GM23338 (cell line): ENCODE measurements around the gene CNGA4. TPM values are rescaled to one million over a fixed set of nuclear protein-coding genes. Genes with fewer than 3 reads are reported as not detected.

Source experiments
- ATAC-seq: fragments of 200-7000 bp; cut with Tn5 transposase; 3 replicates; pipeline ENCODE4 v1.9.1; 2020
- DNase-seq: peaks from one replicate; pipeline ENCODE4 v3.0.0-alpha.2; 2015; ENCODE audit warnings: low spot score
- H2AFZ ChIP-seq: fragments of 200-600 bp; sonication (generic); 2 replicates; pipeline ENCODE4 v1.8.0; 2016; ENCODE audit warnings: antibody characterized with exemption, mild to moderate bottlenecking, moderate library complexity
- H3F3A ChIP-seq: fragments of 200-600 bp; sonication (generic); replicated peaks from 2 replicates; pipeline ENCODE4 v1.8.0; 2017; ENCODE audit warnings: antibody characterized with exemption, mixed run types, low read depth
- H3K27ac ChIP-seq: fragments of 200-600 bp; sonication (generic); 2 replicates; pipeline ENCODE4 v1.6.1; 2016; ENCODE audit warnings: low read depth
- H3K27me3 ChIP-seq: fragments of 200-600 bp; sonication (generic); 2 replicates; pipeline ENCODE4 v1.8.0; 2016; ENCODE audit warnings: mild to moderate bottlenecking, mixed run types, moderate library complexity; ENCODE audit not compliant: insufficient read depth
- H3K36me3 ChIP-seq: fragments of 200-600 bp; sonication (generic); 2 replicates; pipeline ENCODE4 v1.8.0; 2016; ENCODE audit warnings: mild to moderate bottlenecking; ENCODE audit not compliant: insufficient read depth
- H3K4me1 ChIP-seq: fragments of 200-600 bp; sonication (generic); 2 replicates; pipeline ENCODE4 v1.8.0; 2016; ENCODE audit warnings: mild to moderate bottlenecking, moderate library complexity; ENCODE audit not compliant: insufficient read depth
- H3K4me2 ChIP-seq: fragments of 200-600 bp; sonication (generic); 2 replicates; pipeline ENCODE4 v1.7.1; 2017; ENCODE audit warnings: mixed run types
- H3K4me3 ChIP-seq: fragments of 200-600 bp; sonication (generic); 2 replicates; pipeline ENCODE4 v1.6.1; 2016; ENCODE audit warnings: mixed run types
- H3K79me2 ChIP-seq: fragments of 200-600 bp; sonication (generic); replicated peaks from 2 replicates; pipeline ENCODE4 v1.8.0; 2017; ENCODE audit warnings: mild to moderate bottlenecking; ENCODE audit not compliant: insufficient read depth
- H3K9me2 ChIP-seq: fragments of 200-600 bp; sonication (generic); 2 replicates; pipeline ENCODE4 v1.8.0; 2017; ENCODE audit not compliant: insufficient read depth
- H4K20me1 ChIP-seq: fragments of 200-600 bp; sonication (generic); replicated peaks from 2 replicates; pipeline ENCODE4 v1.8.0; 2017; ENCODE audit warnings: mild to moderate bottlenecking; ENCODE audit not compliant: insufficient read depth
- H3K27ac Mint-ChIP-seq: 2 replicates; pipeline ENCODE4 v1.8.0; 2020; ENCODE audit warnings: inconsistent platforms, mild to moderate bottlenecking, moderate library complexity, mixed read lengths
- H3K27me3 Mint-ChIP-seq: 3 replicates; pipeline ENCODE4 v1.8.0; 2022; ENCODE audit warnings: low read depth, mild to moderate bottlenecking, moderate library complexity, mixed read lengths, inconsistent platforms; ENCODE audit not compliant: insufficient read depth, poor library complexity
- H3K36me3 Mint-ChIP-seq: 3 replicates; pipeline ENCODE4 v1.8.0; 2021; ENCODE audit warnings: low read depth, mild to moderate bottlenecking, inconsistent platforms, moderate library complexity, mixed read lengths
- H3K4me1 Mint-ChIP-seq: 3 replicates; pipeline ENCODE4 v1.8.0; 2020; ENCODE audit warnings: mild to moderate bottlenecking, inconsistent platforms, mixed read lengths
- H3K4me3 Mint-ChIP-seq: 3 replicates; pipeline ENCODE4 v1.8.0; 2021; ENCODE audit warnings: moderate library complexity, mild to moderate bottlenecking, inconsistent platforms, mixed read lengths
- H3K9me3 Mint-ChIP-seq: 3 replicates; pipeline ENCODE4 v1.8.0; 2020; ENCODE audit warnings: moderate library complexity, mild to moderate bottlenecking, inconsistent platforms, mixed read lengths
- EZH2 ChIP-seq: fragments of 200-600 bp; sonication (generic); IDR thresholded peaks from one replicate; pipeline ENCODE4 v1.8.0; 2017; ENCODE audit warnings: antibody characterized with exemption, mild to moderate bottlenecking, low read depth; ENCODE audit not compliant: unreplicated experiment
- JUNB ChIP-seq: IDR thresholded peaks from one replicate; pipeline ENCODE4 v1.6.1; 2016; ENCODE audit warnings: antibody characterized with exemption; ENCODE audit not compliant: unreplicated experiment
- NANOG ChIP-seq: IDR thresholded peaks from 2 replicates; pipeline ENCODE4 v1.6.1; 2016; ENCODE audit warnings: antibody characterized with exemption, borderline replicate concordance
- STAT1 ChIP-seq: IDR thresholded peaks from one replicate; pipeline ENCODE4 v1.6.1; 2016; ENCODE audit warnings: antibody characterized with exemption; ENCODE audit not compliant: unreplicated experiment
- long read RNA-seq: library from polyadenylated mRNA; unstranded; transcript quantifications from one replicate; pipeline ENCODE4 v2.0.0, GENCODE V29; 2020; ENCODE audit not compliant: unreplicated experiment
- polyA plus RNA-seq: library from polyadenylated mRNA; unstranded; fragments of >200 nt; fragmentation: Nextera tagmentation; extraction: Ambion mirVana; gene quantifications from 2 replicates; pipeline ENCODE4 v1.2.1, GENCODE V29; 2016
- total RNA-seq: library from RNA; depleted of rRNA; stranded (reverse); fragments of >200 nt; shearing (Covaris generic); gene quantifications from 2 replicates; pipeline ENCODE4 v1.2.3, GENCODE V29; 2014; rRNA removed
- TF ChIP-seq, protein P1 (sequence below), 2 experiments: fragments of 200-600 bp in 1 of 2; sonication (generic) in 1 of 2; conservative IDR thresholded peaks; 2 replicates each; pipeline versions ENCODE4 v1.5.1 to v1.6.1; 2016 to 2017; ENCODE audit warnings: antibody characterized with exemption in 2 of 2, low read depth in 2 of 2, mild to moderate bottlenecking in 2 of 2, moderate library complexity in 1 of 2
- TF ChIP-seq, protein P2 (sequence below): IDR thresholded peaks from one replicate; pipeline ENCODE4 v1.6.1; 2018; ENCODE audit warnings: antibody characterized with exemption; ENCODE audit not compliant: unreplicated experiment
- TF ChIP-seq, protein P3 (sequence below): fragments of 250-450 bp; sonication (Bioruptor Pico); IDR thresholded peaks from 2 replicates; pipeline ENCODE4 v1.5.0; 2020; ENCODE audit warnings: mild to moderate bottlenecking, moderate library complexity
- TF ChIP-seq, protein P4 (sequence below): IDR thresholded peaks from 2 replicates; pipeline ENCODE4 v1.6.1; 2016; ENCODE audit warnings: antibody characterized with exemption

CNGA4 gene, protein sequence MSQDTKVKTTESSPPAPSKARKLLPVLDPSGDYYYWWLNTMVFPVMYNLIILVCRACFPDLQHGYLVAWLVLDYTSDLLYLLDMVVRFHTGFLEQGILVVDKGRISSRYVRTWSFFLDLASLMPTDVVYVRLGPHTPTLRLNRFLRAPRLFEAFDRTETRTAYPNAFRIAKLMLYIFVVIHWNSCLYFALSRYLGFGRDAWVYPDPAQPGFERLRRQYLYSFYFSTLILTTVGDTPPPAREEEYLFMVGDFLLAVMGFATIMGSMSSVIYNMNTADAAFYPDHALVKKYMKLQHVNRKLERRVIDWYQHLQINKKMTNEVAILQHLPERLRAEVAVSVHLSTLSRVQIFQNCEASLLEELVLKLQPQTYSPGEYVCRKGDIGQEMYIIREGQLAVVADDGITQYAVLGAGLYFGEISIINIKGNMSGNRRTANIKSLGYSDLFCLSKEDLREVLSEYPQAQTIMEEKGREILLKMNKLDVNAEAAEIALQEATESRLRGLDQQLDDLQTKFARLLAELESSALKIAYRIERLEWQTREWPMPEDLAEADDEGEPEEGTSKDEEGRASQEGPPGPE
- total RNA-seq (not detected in 2 replicates), polyA plus RNA-seq (0.15 TPM in 1 of 2 replicates, not detected in the other)
- long read RNA-seq, result 0 reads

DNA sequence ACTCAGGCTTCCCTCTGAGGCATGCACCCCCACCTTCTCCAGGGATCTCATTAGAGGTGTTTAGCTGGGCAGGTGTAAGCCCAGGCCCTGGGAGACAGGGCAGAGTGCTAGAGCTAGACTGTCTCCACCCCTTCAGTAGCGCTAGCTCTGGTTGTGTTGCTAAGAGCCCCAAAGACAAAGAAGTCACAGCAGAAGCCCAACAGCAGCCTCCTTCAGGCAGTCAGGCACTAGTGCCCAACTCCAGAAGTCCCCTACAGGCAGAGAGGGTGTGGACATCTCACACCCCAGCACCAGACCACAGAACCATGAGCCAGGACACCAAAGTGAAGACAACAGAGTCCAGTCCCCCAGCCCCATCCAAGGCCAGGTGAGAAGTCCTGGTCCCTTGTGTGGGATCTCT is at the start of gene CNGA4:
Gene CNGA4 (plus strand): TSS at position 188 of the 400 bp plus-strand sequence. CDS start 118 bp downstream, at position 306.
- H3K27ac Mint-ChIP-seq, result no peak within 1 kb of the TSS

More for the DNA sequence above, at the start of gene CNGA4:
- peaks cover 7% of the 10 kb centered on the region for H3K27me3 Mint-ChIP-seq
- H3K36me3 ChIP-seq, result no peaks in the 10 kb centered on the region
- H4K20me1 ChIP-seq, result peaks cover under 1% of the 10 kb centered on the region; the same call in 1 of the 2 replicates
- no peaks in the 10 kb centered on the region for H3K27me3 ChIP-seq
- TF ChIP-seq STAT1 (no peak), NANOG (no peak), JUNB (no peak), EZH2 (no peak)
- TF ChIP-seq, protein P1, sequence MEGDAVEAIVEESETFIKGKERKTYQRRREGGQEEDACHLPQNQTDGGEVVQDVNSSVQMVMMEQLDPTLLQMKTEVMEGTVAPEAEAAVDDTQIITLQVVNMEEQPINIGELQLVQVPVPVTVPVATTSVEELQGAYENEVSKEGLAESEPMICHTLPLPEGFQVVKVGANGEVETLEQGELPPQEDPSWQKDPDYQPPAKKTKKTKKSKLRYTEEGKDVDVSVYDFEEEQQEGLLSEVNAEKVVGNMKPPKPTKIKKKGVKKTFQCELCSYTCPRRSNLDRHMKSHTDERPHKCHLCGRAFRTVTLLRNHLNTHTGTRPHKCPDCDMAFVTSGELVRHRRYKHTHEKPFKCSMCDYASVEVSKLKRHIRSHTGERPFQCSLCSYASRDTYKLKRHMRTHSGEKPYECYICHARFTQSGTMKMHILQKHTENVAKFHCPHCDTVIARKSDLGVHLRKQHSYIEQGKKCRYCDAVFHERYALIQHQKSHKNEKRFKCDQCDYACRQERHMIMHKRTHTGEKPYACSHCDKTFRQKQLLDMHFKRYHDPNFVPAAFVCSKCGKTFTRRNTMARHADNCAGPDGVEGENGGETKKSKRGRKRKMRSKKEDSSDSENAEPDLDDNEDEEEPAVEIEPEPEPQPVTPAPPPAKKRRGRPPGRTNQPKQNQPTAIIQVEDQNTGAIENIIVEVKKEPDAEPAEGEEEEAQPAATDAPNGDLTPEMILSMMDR (conservative IDR thresholded peaks at IDR 0.05; ENCODE audit: low read depth in 2 of 2), result no peak
- TF ChIP-seq, protein P2, sequence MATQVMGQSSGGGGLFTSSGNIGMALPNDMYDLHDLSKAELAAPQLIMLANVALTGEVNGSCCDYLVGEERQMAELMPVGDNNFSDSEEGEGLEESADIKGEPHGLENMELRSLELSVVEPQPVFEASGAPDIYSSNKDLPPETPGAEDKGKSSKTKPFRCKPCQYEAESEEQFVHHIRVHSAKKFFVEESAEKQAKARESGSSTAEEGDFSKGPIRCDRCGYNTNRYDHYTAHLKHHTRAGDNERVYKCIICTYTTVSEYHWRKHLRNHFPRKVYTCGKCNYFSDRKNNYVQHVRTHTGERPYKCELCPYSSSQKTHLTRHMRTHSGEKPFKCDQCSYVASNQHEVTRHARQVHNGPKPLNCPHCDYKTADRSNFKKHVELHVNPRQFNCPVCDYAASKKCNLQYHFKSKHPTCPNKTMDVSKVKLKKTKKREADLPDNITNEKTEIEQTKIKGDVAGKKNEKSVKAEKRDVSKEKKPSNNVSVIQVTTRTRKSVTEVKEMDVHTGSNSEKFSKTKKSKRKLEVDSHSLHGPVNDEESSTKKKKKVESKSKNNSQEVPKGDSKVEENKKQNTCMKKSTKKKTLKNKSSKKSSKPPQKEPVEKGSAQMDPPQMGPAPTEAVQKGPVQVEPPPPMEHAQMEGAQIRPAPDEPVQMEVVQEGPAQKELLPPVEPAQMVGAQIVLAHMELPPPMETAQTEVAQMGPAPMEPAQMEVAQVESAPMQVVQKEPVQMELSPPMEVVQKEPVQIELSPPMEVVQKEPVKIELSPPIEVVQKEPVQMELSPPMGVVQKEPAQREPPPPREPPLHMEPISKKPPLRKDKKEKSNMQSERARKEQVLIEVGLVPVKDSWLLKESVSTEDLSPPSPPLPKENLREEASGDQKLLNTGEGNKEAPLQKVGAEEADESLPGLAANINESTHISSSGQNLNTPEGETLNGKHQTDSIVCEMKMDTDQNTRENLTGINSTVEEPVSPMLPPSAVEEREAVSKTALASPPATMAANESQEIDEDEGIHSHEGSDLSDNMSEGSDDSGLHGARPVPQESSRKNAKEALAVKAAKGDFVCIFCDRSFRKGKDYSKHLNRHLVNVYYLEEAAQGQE, result no peak
- TF ChIP-seq, protein P3, sequence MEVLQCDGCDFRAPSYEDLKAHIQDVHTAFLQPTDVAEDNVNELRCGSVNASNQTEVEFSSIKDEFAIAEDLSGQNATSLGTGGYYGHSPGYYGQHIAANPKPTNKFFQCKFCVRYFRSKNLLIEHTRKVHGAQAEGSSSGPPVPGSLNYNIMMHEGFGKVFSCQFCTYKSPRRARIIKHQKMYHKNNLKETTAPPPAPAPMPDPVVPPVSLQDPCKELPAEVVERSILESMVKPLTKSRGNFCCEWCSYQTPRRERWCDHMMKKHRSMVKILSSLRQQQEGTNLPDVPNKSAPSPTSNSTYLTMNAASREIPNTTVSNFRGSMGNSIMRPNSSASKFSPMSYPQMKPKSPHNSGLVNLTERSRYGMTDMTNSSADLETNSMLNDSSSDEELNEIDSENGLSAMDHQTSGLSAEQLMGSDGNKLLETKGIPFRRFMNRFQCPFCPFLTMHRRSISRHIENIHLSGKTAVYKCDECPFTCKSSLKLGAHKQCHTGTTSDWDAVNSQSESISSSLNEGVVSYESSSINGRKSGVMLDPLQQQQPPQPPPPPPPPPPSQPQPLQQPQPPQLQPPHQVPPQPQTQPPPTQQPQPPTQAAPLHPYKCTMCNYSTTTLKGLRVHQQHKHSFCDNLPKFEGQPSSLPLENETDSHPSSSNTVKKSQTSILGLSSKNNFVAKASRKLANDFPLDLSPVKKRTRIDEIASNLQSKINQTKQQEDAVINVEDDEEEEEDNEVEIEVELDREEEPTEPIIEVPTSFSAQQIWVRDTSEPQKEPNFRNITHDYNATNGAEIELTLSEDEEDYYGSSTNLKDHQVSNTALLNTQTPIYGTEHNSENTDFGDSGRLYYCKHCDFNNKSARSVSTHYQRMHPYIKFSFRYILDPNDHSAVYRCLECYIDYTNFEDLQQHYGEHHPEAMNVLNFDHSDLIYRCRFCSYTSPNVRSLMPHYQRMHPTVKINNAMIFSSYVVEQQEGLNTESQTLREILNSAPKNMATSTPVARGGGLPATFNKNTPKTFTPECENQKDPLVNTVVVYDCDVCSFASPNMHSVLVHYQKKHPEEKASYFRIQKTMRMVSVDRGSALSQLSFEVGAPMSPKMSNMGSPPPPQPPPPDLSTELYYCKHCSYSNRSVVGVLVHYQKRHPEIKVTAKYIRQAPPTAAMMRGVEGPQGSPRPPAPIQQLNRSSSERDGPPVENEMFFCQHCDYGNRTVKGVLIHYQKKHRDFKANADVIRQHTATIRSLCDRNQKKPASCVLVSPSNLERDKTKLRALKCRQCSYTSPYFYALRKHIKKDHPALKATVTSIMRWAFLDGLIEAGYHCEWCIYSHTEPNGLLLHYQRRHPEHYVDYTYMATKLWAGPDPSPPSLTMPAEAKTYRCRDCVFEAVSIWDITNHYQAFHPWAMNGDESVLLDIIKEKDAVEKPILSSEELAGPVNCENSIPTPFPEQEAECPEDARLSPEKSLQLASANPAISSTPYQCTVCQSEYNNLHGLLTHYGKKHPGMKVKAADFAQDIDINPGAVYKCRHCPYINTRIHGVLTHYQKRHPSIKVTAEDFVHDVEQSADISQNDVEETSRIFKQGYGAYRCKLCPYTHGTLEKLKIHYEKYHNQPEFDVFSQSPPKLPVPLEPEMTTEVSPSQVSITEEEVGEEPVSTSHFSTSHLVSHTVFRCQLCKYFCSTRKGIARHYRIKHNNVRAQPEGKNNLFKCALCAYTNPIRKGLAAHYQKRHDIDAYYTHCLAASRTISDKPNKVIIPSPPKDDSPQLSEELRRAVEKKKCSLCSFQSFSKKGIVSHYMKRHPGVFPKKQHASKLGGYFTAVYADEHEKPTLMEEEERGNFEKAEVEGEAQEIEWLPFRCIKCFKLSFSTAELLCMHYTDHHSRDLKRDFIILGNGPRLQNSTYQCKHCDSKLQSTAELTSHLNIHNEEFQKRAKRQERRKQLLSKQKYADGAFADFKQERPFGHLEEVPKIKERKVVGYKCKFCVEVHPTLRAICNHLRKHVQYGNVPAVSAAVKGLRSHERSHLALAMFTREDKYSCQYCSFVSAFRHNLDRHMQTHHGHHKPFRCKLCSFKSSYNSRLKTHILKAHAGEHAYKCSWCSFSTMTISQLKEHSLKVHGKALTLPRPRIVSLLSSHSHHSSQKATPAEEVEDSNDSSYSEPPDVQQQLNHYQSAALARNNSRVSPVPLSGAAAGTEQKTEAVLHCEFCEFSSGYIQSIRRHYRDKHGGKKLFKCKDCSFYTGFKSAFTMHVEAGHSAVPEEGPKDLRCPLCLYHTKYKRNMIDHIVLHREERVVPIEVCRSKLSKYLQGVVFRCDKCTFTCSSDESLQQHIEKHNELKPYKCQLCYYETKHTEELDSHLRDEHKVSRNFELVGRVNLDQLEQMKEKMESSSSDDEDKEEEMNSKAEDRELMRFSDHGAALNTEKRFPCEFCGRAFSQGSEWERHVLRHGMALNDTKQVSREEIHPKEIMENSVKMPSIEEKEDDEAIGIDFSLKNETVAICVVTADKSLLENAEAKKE, result no peak
- TF ChIP-seq, protein P4, sequence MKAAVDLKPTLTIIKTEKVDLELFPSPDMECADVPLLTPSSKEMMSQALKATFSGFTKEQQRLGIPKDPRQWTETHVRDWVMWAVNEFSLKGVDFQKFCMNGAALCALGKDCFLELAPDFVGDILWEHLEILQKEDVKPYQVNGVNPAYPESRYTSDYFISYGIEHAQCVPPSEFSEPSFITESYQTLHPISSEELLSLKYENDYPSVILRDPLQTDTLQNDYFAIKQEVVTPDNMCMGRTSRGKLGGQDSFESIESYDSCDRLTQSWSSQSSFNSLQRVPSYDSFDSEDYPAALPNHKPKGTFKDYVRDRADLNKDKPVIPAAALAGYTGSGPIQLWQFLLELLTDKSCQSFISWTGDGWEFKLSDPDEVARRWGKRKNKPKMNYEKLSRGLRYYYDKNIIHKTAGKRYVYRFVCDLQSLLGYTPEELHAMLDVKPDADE, result no peak
- H3K4me1 ChIP-seq, result no peaks in the 10 kb centered on the region
- no peaks in the 10 kb centered on the region for H3K36me3 Mint-ChIP-seq
- no peak within 1 kb of the TSS for H3K27ac ChIP-seq
- H3K4me2 ChIP-seq, result no peak within 1 kb of the TSS
- H3F3A ChIP-seq, result no peaks in the 10 kb centered on the region
- peaks cover 16% of the 10 kb centered on the region for H3K4me1 Mint-ChIP-seq
- no peaks in the 10 kb centered on the region for H3K9me2 ChIP-seq
- no peak within 1 kb of the TSS for H3K4me3 ChIP-seq
- H3K4me3 Mint-ChIP-seq, result no peak within 1 kb of the TSS
- H2AFZ ChIP-seq, result no peak within 1 kb of the TSS
- peaks cover 1% of the 10 kb centered on the region for H3K79me2 ChIP-seq
- H3K9me3 Mint-ChIP-seq, result no peaks in the 10 kb centered on the region
- no peak for ATAC-seq
- no peak for DNase-seq
